Measurements from ENCODE around the gene ITIH1.
"Not testable (repeated sequence)": the region's sequence is repeated elsewhere in the genome, so short reads cannot be mapped to it uniquely, and the experiment has no call there.

Gene ITIH1, protein sequence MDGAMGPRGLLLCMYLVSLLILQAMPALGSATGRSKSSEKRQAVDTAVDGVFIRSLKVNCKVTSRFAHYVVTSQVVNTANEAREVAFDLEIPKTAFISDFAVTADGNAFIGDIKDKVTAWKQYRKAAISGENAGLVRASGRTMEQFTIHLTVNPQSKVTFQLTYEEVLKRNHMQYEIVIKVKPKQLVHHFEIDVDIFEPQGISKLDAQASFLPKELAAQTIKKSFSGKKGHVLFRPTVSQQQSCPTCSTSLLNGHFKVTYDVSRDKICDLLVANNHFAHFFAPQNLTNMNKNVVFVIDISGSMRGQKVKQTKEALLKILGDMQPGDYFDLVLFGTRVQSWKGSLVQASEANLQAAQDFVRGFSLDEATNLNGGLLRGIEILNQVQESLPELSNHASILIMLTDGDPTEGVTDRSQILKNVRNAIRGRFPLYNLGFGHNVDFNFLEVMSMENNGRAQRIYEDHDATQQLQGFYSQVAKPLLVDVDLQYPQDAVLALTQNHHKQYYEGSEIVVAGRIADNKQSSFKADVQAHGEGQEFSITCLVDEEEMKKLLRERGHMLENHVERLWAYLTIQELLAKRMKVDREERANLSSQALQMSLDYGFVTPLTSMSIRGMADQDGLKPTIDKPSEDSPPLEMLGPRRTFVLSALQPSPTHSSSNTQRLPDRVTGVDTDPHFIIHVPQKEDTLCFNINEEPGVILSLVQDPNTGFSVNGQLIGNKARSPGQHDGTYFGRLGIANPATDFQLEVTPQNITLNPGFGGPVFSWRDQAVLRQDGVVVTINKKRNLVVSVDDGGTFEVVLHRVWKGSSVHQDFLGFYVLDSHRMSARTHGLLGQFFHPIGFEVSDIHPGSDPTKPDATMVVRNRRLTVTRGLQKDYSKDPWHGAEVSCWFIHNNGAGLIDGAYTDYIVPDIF

DNA sequence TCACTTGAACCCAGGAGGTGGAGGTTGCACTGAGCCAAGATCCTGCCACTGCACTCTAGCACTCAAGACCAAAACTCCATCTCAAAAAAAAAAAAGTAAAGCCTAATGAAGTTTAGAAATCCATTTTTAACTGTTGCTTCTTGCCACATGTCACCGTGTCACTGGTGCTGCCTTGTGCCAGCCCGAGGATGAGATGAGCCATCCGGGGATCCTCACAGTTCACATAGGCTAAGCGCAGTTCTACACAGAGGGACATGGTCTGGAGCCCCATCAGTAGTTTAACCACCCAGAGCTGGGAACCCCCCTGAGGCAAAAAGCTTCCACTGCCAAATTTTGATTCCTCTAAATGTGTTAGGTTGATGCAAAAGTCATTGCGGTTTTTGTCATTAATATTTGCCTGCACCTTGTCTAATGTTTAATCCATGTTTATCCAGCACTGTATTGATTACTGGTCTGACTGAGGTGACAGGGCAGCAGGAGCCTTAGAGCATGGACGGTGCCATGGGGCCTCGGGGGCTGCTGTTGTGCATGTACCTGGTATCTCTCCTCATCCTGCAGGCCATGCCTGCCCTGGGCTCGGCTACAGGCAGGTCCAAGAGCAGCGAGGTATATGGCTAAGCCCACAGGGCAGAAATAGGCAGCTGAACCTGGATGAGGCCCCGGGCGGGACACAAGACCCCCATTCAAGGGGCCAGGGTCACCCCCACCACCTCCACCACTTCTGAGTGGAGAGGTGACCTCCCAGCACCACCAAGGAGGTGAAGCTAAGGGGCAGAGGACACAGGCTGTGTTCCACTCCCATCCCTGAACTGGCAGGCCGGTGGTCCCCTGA, at the start of gene ITIH1:
TSS of gene ITIH1 (plus strand) at position 473 of the 832 bp plus-strand sequence. CDS start at position 490, 17 bp downstream.
- in situ Hi-C loops (cut with HindIII; ENCODE audit: low sequenced_read_pairs): no loop called here

DNA sequence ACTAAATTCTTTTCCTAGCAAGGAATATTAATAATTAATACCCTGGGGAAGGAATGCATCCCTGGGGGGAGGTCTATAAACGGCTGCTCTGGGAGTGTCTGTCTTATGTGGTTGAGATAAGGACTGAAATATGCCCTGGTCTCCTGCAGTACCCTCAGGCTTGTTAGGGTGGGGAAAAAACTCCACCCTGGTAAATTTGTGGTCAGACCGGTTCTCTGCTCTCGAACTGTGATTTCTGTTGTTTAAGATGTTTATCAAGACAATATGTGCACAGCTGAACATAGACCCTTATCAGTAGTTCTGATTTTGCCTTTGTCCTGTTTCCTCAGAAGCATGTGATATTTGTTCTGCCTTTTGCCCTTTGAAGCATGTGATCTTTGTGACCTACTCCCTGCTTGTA, 48.6 kb upstream of the ITIH1 start:
- in situ Hi-C loops (cut with HindIII; ENCODE audit: low sequenced_read_pairs): not testable (repeated sequence)

DNA sequence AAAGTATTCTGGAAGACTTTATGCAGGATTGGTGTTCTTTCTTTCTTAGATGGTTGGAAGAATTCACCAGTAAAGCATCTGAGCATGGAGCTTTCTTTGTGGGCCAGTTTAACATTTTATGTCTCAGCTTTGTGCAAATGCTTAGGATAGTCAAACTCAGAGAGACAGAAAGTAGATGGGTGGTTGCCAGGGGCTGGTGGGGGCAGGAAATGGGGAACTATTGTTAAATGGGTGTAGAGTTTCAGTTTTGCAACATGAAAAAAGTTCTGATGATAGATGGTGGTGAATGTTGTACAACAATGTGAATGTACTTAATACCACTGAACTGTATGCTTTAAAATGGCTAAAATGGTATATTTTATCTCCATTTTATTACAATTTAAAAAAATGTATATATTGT, 46.7 kb upstream of the ITIH1 start:
- in situ Hi-C loops (cut with HindIII; ENCODE audit: low sequenced_read_pairs): no loop called here

DNA sequence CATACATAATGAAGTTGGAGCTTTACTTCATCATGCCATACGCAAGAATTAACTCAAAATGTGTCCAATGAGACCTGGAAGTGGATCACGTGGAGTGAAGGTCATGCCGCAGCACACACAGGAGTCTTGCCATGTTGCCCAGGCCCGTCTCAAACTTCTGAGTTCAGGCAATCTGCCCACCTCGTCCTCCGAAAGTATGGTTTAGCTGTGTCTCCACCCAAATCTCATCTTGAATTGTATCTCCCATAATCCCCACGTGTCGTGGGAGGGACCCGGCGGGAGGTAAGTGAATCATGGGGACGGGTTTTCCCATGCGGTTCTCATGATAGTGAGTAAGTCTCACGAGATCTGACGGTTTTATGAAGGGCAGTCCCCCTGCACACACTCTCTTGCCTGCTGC, 45.8 kb upstream of the ITIH1 start:
- in situ Hi-C loops (cut with HindIII; ENCODE audit: low sequenced_read_pairs): no loop called here

DNA sequence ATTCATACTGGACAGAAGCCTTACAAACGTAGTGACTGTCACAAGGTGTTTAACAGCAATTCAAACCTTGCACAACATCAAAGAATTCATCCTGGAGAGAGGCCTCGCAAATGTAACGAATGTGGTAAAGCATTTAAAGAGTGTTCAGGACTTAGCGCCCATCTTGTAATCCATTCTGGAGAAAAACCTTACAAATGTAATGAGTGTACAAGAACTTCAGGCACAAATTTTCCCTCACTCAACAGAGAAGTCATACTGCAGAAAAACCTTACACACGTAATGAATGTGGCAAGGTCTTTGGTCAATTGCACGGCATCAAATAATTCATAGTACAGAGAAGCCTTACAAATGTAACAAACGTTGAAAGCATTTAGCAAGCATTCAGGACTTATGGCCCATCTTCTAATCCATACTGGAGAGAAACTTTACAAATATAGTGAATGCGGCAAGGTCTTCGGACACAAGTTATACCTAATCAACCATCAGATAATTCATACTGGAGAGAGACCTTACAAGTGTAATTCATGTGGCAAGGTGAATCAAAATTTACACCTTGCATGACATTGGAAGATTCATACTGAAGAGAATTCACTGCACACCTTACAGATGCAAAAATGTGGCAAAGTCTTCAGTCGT, 44.0 kb upstream of the ITIH1 start:
- in situ Hi-C loops (cut with HindIII; ENCODE audit: low sequenced_read_pairs): no loop called here

DNA sequence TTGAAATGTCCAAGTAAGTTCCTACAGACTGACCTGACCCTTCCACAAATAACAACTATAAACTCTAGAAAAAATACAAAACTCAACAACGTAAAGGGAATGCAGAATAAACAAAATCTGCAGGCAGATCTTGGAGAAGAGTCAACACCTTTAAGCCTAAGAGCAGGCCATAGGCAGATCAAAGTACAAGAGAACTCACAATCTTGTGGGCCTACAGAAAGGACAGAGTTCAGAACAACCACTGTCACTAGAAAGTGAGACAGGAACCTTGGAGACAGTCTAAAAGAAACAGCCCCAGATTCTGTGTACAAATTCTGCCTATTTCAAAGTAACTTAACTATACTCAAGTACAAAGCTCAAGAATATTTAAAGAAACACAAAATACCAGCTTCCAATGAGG, 37.7 kb upstream of the ITIH1 start:
- in situ Hi-C loops (cut with HindIII; ENCODE audit: low sequenced_read_pairs): loop anchor here (5.0 kb wide), 2 partner anchors 62 to 98 kb away; partner anchors contain the start of gene MUSTN1

DNA sequence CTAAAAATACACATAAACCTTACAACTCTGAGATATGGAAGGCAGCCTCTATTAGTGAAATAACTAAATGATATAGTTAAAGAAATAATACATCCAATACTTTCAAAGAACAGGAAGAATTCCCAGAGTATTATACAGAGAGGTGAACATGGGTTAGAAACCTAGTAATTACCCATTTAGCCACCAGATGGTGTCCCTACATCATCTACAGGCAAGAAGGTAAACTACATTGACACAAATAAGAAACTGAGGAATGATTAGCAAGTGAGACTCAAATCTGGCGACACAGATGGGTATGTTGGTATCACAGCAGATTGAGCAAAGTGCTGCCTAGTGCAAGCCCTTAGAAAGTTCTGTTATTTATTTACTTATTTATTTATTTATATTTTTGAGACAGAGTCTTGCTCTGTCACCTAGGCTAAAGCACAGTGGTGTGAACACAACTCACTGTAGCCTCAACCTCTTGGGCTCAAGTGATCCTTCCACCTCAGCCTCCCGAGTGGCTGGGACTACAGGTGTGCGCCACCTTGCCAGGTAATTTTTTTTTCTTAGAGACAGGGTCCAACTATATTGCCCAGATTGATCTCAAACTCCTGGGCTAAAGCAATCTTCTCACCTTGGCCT, 34.9 kb upstream of the ITIH1 start:
- in situ Hi-C loops (cut with HindIII; ENCODE audit: low sequenced_read_pairs): no loop called here

DNA sequence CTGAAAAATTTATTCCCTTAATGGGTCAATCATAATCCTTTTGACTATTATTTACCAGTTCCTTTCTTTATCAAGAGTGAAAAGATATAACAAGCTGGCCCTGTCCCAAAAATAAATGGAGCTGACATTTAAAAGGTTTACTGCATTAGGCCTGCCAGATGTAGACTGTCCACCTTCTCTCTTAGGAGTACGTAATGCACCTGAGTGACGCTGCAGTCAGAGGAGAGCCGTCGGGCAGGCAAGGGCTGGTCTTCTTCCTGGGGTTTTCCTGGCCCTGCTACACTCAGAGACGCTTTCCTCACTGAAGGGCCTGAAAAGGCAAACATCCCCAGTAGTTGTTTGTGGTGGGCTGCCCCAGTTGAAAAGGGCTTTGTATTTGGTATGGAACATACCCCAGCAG, 34.2 kb upstream of the ITIH1 start:
- in situ Hi-C loops (cut with HindIII; ENCODE audit: low sequenced_read_pairs): no loop called here

DNA sequence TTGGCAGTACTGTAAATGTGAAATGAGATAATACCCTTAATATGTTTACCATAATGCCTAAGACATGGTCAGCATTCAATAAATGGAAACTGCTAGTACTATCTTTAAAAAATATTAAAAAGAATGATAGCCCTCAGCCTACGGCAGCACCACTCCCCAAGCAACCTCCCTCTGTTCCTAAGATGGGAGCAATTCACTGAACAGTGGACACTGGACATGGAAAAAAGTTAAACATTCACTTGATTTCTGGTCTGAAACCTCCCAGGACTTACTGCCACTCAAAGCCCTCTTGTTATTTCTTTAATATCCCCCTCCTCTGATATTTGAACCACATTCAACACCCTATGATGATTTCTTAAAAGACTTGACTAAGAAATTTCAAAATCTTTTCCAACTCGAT, 33.7 kb upstream of the ITIH1 start:
- in situ Hi-C loops (cut with HindIII; ENCODE audit: low sequenced_read_pairs): no loop called here

DNA sequence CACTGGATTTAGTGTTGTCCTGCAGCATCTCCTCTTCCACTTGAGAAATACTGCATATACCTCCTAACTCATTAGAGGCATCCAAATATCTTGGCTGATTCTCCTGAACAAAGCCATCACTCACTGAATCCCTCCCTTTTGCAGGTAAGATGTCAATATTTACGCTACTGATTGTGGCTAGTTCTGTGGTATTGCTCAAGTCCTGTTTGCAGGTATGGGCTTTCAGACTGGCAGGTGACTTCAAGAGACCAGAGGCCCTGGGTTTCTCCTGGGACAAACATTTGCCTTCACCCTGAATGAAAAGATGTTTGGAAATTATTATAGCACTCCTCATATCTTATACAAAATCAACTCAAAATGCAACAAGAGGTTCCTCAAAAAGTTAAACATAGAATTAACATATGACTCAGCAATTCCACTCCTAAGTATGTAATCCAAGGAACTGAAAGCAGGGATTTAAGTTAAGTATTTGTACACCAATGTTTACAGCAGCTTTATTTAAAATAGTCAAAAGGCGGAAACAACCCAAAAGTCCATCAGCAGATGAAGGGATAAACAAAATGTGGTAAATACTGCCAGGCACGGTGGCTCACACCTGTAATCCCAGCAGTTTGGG, 25.2 kb upstream of the ITIH1 start:
- in situ Hi-C loops (cut with HindIII; ENCODE audit: low sequenced_read_pairs): no loop called here

DNA sequence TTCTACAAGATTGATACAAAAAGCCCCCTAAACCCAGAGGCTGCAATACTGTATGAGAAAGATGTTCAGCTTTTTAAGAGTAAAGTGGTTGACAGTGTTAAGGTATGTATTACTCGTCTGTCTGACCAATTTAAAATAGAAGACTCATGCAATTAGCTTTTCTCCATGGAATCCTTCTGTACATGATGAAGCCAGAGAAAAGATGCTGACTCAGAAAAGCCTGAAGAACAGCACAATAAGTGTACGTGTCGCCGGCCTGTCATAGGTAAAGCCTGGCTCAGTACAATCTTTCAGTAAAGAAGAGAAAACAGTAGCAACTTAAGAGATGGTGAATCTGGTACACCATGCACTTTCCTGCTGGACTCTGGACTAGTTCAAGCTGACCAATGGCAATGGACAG, 23.0 kb upstream of the ITIH1 start:
- in situ Hi-C loops (cut with HindIII; ENCODE audit: low sequenced_read_pairs): no loop called here

DNA sequence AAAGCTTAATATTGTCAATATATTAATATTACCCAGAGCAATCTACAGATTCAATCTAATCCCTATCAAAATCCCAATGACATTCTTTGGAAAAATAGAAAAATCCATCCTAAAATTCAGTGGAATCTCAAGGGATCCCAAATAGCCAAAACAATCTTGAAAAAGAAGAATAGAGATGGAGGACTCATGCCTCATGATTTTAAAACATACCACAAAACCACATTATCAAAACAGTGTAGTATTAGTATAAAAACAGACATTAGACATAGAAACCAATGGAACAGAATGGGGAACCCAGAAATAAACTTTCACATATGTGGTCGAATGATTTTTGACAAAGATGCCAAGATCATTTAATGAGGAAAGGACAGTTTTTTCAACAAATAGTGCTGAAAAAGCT, 21.3 kb upstream of the ITIH1 start:
- in situ Hi-C loops (cut with HindIII; ENCODE audit: low sequenced_read_pairs): loop anchor here (5.0 kb wide), 2 partner anchors 39 to 64 kb away; no protein-coding TSS in a partner anchor

DNA sequence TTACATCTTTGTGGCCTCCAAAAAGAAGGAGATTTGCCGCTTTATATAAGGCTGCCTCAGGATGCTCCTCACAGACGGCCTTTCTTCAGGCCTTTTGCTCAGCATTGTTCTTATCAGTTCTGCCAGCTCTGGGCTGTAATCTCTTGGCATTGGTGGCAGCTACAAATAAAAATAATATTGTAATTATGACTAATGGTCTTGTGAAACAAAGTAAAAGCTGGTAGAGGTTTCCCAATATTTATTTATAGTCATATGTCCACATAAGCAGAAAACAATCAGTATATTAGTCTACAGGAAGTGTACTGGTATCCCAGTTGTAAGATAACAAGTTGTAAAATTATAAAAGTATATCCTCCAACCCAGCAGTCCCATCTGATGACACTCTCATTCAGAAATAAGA, 13.9 kb upstream of the ITIH1 start:
- in situ Hi-C loops (cut with HindIII; ENCODE audit: low sequenced_read_pairs): no loop called here

DNA sequence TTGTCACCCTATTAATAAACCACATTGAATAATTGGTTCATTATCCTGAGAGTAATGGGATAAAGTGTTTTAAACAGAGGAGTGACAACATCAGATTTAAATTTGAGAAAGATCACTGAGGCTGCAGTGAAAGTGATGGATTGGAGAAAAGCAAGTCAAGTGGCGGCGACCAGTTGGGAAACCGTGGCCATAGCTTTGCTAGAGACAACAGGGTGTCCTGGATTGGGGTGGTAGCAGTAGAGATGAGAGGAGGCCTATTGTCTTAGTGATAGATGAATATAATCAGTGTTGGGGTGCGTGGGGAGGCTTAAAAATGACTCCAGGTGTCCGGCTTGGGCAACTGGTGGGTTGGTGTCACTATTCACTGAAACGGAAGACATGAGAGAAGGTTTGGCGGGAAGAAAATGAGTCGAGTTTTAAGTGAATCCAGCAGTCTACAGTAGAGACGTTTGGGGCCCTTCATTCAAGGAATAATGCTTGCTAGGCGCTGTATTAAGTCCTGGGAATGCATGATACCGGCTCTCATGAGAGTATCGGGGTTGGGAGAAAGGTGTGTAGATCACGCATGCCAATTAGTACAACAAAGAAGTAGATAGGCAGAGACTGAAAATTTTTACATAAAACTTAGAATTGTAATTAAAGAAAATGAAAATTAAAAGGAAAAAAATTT, 7.5 kb upstream of the ITIH1 start:
- in situ Hi-C loops (cut with HindIII; ENCODE audit: low sequenced_read_pairs): no loop called here

DNA sequence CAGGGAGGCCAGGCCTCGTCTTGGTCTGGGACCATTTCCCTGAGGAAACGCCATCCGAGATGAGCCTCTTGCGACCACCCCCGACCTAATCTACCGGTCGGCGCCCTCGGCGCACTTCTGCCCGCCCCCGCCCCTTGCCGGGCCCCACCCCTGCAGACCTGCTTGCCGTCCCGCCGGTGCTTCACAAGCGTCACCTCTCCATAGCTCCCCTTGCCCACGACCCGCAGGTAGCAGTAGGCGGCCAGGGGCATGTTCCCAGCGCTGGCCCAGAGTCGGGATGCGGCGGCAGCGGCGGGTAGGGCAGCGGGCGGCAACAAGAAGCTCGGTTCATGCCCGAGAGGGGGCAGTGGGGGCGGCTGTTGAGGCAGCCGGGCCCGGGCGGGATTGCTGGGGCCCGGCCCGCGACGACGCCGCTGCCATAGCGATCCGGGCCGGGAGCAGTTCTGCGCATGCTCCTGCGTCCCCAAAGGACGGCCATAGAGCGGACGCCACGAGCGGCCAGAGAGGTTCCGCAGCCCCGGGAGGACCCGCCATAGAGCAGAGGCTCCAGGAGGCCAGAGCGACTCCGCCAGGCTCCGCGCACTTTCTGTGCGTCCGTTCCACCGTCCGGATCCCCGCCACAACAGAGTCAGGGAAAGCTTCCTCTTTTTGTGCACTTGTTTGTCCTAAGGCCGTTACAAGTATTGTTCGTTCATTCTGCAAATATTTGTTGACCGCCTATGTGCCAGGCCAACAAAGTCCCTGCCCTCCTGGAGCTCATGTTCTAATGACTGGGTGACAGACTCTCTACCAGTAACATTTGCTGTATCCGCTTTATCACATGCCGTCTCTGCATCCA, 6.7 kb upstream of the ITIH1 start, which contains the start of gene NEK4:
TSS of gene NEK4 (minus strand) at position 445 of the 838 bp plus-strand sequence. CDS start at position 251, 194 bp downstream.
- in situ Hi-C loops (cut with HindIII; ENCODE audit: low sequenced_read_pairs): no loop called here

DNA sequence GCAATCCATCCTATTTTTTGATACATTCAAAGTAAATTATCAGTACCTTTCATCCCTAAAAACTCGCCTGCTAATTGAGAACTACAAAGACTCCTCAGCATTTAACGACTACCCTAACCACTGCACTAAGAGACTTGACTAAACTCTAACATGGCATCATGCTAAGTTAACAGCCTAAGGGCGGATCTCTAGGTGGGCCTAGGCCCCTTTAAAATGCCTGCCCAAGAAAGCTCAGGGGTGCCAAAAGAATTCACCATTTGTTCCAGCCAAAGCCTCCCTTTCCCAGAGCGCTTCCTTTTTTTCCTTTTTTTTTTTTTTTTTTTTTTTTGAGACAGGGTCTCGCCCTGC, 6.1 kb upstream of the ITIH1 start:
- in situ Hi-C loops (cut with HindIII; ENCODE audit: low sequenced_read_pairs): no loop called here

DNA sequence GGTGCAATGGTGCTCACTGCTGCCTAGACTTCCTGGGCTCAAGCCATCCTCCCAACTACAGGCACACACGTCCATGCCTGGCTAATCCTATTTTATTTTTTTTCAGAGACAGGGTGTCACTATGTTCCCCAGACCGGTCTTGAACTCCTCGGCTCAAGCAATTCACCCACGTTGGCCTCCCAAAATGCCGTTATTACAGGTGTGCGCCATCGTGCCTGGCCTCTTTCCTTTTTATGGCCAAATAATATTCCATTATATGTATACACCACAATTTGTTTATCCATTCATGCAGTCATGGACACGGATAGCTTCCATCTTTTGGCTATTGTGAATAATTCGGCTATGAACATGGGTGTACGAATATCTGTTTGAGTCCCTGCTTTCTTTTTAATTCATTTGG, 5.7 kb upstream of the ITIH1 start:
- in situ Hi-C loops (cut with HindIII; ENCODE audit: low sequenced_read_pairs): no loop called here

Data from endothelial cell of hepatic sinusoid (primary cell).